Cardiac fibroblast (primary cell): ENCODE measurements around the gene PLAA.
"Not testable (repeated sequence)": the region's sequence is repeated elsewhere in the genome, so short reads cannot be mapped to it uniquely, and the experiment has no call there.

ENCODE experiments used
- DNase-seq, 2 donors: peaks; one replicate each; pipeline versions ENCODE4 v3.0.0 to v3.0.0-alpha.2; 2010; ENCODE audit warnings: low read depth in 2 of 2
- H3K4me3 ChIP-seq, 2 donors: replicated peaks in 1 of 2; 1 replicate in 1 of 2; 2 replicates in 1 of 2; pipeline ENCODE4 v1.5.1; 2011; ENCODE audit warnings: low read depth in 2 of 2, low read length in 2 of 2, mild to moderate bottlenecking in 2 of 2, moderate library complexity in 1 of 2
- CTCF ChIP-seq: IDR thresholded peaks from one replicate; pipeline ENCODE4 v1.5.1; 2011; ENCODE audit warnings: low read depth, mild to moderate bottlenecking, low read length, inconsistent platforms

Gene PLAA

GRCh38 chr9:26882154-26882553, 64.9 kb downstream of the PLAA start:
- TF ChIP-seq CTCF = no peak
- no peak overlapping the region for H3K4me3 ChIP-seq
- no peak for DNase-seq

DNA sequence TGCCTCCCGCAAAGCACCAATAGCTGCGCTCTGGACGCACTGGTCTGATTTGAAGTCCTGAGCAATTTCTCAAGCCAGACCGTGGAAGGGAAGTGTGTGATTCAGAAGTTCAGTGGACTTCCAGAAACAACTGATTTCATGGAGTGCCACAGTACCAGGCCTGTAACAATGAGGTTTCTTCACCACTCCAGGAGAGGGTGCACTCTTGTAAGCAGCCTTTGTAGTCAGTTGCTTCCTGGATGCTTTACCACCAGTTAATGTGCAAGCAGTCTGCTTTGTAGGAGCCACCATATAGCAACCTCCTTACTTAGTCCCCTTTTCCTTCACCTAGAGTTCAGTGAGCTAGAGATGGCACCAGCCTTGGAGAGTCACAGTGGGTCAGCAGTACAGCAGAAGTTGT, 66.8 kb downstream of the PLAA start:
- H3K4me3 ChIP-seq = no peak overlapping the region
- no peak for DNase-seq
- TF ChIP-seq CTCF = no peak

GRCh38 chr9:26875155-26875554, 71.9 kb downstream of the PLAA start:
- H3K4me3 ChIP-seq, DNase-seq: not testable (repeated sequence)

GRCh38 chr9:26870292-26870691, 76.8 kb downstream of the PLAA start:
- TF ChIP-seq CTCF = no peak
- no peak overlapping the region for H3K4me3 ChIP-seq
- DNase-seq = peak; percentile 8 to 88

- no peak overlapping the region for H3K4me3 ChIP-seq
- peak; percentile 32 to 42 for DNase-seq
- peak; percentile 38 for TF ChIP-seq CTCF
Measured at GRCh38 chr9:26863074-26863473, 84.0 kb downstream of the PLAA start.

DNA sequence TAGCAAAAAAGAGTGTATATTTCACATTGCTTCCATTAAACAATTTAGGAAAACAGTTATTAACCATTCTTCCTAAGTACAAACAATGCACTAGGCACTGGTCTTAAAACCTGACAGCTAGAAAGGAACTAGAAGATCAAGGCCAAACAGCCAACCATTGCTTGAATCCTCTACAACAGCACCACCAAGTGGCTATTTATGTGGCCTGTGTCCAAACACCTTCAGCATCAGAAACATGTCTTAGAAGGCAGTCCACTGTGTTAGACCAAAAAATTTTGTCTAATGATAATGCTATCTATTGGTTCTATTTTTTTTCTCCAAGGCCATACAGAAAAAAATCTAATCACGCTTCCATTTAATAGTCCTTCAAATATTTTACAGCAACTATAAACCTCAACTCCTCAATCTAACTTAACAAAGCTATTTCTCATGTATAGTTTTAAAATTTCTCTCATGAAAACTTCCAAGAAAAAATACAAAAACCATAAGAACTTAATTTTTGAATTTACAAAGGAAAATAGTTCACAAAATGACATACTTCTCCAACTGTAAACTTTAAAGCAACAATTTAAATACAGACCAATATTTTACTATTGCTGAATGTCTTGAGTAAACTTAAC, 90.5 kb downstream of the PLAA start:
- peak; percentile 61 for TF ChIP-seq CTCF
- H3K4me3 ChIP-seq = no peak overlapping the region
- peak; percentile 59 to 79 for DNase-seq
